Measurements from ENCODE around the gene MARVELD1.

Gene MARVELD1

DNA sequence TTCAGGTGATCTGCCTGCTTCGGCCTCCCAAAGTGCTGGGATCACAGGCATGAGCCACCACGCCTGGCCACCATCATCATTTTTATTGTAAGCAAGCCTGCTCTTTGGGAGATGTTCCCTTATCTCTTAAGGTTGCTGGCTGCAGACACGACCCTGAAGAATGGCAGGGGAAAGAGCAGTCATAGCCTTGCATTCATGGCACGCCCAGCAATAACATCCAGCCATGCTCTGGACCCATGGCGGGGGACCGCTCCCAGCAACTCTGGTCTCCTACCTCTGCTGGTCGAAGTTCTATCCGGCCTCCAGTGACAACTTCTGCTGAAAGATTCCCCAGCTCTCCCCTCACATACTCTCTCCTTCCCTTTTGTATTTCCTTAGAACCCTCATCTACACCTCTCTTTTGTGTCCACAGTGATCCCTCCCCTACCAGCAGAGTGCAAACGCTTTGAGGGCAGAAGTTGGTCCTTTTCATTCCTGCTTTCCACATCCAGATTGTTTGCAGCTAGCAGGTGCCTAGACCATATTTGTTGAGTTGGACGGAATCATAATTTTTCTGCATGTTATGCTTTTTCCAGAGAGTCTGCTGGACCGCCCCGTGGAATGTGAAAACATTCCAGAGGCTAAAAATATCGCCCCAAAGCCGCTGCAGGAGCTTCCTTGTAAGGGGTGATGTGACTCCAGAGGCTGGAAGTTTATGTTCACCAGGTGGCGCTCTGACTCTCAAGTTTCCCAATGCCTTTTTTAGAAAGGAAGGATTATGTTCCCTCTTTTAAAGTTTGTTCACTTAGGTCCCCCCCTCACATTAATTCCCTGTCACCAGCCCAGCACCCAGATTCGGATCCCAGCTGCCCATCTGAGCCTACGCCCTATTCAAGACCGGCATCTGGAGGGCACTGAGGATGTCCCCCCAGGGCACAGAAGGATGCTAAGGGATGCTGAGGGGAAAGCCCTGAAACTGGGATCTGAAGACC is 4.3 kb upstream of the MARVELD1 start:
- TF ChIP-seq, protein P1, sequence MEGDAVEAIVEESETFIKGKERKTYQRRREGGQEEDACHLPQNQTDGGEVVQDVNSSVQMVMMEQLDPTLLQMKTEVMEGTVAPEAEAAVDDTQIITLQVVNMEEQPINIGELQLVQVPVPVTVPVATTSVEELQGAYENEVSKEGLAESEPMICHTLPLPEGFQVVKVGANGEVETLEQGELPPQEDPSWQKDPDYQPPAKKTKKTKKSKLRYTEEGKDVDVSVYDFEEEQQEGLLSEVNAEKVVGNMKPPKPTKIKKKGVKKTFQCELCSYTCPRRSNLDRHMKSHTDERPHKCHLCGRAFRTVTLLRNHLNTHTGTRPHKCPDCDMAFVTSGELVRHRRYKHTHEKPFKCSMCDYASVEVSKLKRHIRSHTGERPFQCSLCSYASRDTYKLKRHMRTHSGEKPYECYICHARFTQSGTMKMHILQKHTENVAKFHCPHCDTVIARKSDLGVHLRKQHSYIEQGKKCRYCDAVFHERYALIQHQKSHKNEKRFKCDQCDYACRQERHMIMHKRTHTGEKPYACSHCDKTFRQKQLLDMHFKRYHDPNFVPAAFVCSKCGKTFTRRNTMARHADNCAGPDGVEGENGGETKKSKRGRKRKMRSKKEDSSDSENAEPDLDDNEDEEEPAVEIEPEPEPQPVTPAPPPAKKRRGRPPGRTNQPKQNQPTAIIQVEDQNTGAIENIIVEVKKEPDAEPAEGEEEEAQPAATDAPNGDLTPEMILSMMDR (conservative IDR thresholded peaks at IDR 0.05; ENCODE audit: low read depth, low read length): peak; percentile 81
- no peak for DNase-seq (ENCODE audit: low read depth)

DNA sequence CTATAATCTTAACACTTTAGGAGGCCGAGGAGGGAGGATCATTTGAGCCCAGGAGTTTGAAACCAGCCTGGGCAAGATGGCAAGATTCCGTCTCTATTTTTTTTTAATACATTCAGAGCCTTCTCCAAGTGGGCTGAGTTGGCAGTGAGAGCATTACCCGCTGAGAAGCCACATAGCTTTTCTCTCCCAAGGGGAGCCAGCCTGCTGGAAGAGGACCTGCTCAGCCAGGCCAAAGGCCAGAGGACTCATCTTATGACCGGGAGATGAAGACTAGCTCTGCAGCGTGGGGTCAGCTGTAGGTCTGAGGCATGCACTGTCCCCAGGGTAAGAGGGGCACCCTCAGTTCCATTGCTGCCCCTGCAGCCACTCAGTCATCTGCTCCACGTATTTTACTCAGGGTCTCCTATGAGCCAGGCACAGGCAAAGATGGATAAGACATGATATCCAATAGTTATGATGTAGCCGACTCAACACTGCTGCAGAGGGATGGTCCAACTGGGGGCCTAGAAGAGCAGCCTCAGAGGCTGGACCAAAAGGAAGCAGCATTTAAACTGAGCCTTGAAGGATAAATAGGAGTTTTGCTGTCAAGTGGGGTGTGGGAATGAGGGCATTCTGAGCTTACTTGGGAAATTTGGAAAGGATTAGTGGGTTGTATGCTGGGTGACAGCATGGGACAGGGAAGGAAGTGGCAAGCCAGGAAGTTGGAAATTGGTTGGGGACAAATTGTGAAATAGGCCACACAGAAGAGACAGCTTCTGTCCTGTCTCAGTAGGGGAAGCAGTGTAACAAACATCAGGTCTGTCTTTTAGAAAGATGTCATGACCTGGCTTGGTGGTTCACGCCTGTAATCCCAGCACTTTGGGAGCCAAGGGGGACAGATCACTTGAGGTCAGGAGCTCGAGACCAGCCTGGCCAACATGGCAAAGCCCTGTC is 1.6 kb upstream of the MARVELD1 start:
- DNase-seq (ENCODE audit: low read depth): no peak
- TF ChIP-seq, protein P1 (conservative IDR thresholded peaks at IDR 0.05; ENCODE audit: low read depth, low read length): no peak
- no peak overlapping the region for H3K4me3 ChIP-seq (ENCODE audit: low read length)

More for the DNA sequence above, 4.3 kb upstream of the MARVELD1 start:
- H3K4me3 ChIP-seq (ENCODE audit: low read length): no peak overlapping the region

DNA sequence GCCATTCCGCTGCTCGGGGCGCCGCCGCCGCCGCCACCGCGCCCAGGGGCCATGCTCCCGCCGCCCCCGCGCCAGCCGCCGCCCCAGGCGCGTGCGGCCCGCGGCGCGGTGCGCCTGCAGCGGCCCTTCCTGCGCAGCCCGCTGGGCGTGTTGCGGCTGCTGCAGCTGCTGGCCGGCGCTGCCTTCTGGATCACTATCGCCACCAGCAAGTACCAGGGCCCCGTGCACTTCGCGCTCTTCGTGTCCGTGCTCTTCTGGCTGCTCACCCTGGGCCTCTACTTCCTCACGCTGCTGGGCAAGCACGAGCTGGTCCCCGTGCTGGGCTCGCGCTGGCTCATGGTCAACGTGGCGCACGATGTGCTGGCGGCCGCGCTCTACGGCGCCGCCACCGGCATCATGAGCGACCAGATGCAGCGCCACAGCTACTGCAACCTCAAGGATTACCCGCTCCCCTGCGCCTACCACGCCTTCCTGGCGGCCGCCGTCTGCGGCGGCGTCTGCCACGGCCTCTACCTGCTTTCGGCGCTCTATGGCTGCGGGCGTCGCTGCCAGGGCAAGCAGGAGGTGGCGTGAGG is 383 bp downstream of the MARVELD1 start:
- TF ChIP-seq, protein P1 (conservative IDR thresholded peaks at IDR 0.05; ENCODE audit: low read depth, low read length): peak; percentile 27
- DNase-seq (ENCODE audit: low read depth): no peak
- peak overlapping the region; percentile 64 for H3K4me3 ChIP-seq (ENCODE audit: low read length)

DNA sequence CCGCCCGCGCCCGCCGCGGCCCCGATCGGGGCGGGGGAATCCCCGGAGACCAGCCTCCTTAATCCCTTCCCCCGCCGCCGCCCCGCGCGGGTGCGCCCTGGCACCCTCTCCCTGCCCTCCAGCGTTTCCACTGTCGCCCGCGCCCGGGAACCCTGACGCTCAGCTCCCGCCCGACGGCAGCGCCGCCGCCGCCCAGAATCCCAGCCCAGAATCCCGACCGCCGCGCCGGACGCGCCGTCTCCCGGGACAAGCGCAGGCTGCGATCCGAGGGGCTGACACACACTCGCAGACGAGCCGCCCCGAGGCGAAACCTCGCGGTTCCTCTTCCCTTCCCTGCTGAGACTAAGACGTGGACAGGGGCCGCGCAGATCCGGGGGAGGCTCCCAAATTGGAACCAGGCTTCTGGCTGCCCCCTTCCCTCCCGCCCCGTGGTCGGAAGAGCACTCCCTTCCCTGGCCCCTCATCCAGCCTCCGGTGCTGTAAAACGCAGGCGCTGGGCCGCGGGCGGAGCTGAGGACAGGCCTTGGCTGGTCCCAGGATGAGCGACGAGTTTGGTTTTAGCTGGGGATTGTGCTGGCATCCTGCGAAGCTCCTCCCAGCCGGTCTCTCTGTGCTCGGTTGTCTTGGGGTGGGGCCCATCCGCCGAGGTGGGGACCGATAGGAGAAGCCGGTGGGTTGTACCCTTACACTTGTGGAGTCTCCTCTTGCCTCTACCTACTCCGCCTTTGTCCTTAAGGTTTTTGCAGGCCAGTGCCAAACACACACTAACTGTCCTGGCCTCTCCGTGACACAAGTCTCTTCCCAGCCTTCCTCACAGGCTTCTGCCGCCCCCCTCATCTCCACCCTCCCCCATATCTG is 1.1 kb downstream of the MARVELD1 start:
- H3K4me3 ChIP-seq (ENCODE audit: low read length): peak overlapping the region; percentile 64
- TF ChIP-seq, protein P1 (conservative IDR thresholded peaks at IDR 0.05; ENCODE audit: low read depth, low read length): no peak
- DNase-seq (ENCODE audit: low read depth): no peak

DNA sequence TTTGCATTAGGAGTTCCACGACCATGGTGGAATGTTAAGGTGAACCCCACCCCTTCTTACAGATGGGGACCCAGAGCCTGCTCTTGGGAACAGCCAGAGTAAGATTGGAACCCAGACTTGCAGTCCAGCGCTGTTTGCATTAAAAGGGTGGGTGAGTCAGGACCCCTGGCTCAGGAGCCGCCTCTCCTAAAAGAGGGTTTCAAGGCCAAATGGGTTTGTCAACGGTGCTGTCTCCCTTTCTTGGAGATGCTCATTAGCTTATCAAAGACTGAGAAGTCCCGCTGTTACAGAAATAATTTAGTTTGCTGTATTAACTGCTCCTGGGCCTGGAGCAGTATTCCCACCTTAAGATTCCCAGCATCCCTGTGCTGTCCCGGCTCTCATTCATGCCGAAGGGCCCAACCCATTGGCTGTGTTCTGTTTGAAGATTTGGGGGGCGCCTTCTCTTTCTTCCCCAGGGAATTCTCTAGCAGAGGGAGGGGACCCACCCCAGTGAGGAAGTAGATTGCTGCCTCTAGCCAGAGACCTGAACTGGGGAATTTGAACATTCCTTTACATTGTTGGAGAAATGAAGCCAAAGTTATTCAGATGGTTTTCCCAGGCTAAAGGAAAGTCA is 1.8 kb downstream of the MARVELD1 start:
- DNase-seq (ENCODE audit: low read depth): no peak
- peak overlapping the region; percentile 64 for H3K4me3 ChIP-seq (ENCODE audit: low read length)
- TF ChIP-seq, protein P1 (conservative IDR thresholded peaks at IDR 0.05; ENCODE audit: low read depth, low read length): no peak

DNA sequence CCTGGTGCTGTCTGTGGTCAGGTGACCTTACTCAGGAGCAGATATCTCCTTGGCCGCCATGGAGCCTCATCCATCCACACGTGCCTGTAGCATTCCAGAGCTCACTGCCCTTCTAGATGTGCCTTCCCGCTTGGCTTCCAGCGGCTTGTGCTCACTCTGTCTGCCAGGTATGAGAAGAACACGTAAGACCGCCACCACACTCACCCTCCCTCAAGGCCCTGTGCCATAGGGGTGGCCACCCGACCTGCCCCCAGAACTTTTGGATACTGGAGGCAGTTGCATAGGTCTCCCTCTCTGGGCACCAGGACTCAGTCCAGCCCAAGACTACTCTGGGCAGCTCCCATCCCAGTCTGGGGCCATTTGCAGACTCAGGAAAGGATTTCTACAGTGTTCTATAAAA is 4.1 kb downstream of the MARVELD1 start:
- TF ChIP-seq, protein P1 (conservative IDR thresholded peaks at IDR 0.05; ENCODE audit: low read depth, low read length): no peak
- DNase-seq (ENCODE audit: low read depth): no peak
- no peak overlapping the region for H3K4me3 ChIP-seq (ENCODE audit: low read length)

All from retinal pigment epithelial cell (primary cell).